Stomach (tissue), 9 donors: Measurements from ENCODE around the gene TRIM22. TPM values are rescaled to one million over a fixed set of nuclear protein-coding genes. Genes with fewer than 3 reads are reported as not detected.

Experiments
- DNase-seq, 2 donors: peaks; one replicate each; pipeline versions ENCODE4 v3.0.0 to v3.0.0-alpha.2; 2013 to 2019
- H3K27ac ChIP-seq, 5 donors: fragments of 200-600 bp in 4 of 5; sonication (generic) in 4 of 5; one replicate each; pipeline ENCODE4 v1.5.1; 2013 to 2019; ENCODE audit warnings: mild to moderate bottlenecking in 1 of 5, moderate library complexity in 1 of 5
- H3K27me3 ChIP-seq, 3 donors: fragments of 200-600 bp; sonication (generic); one replicate each; pipeline ENCODE4 v1.5.1; 2017 to 2019; ENCODE audit warnings: mixed run types in 1 of 3
- H3K36me3 ChIP-seq, 4 donors: fragments of 200-600 bp; sonication (generic); 1 replicate in 3 of 4; 2 replicates in 1 of 4; pipeline ENCODE4 v1.5.1; 2016 to 2019
- H3K4me1 ChIP-seq, 4 donors: fragments of 200-600 bp; sonication (generic); one replicate each; pipeline ENCODE4 v1.5.1; 2016 to 2019
- H3K4me3 ChIP-seq, 4 donors: fragments of 200-600 bp; sonication (generic) in 3 of 4; one replicate each; pipeline ENCODE4 v1.5.1; 2016 to 2019; ENCODE audit warnings: mild to moderate bottlenecking in 1 of 4
- H3K9me3 ChIP-seq, 4 donors: fragments of 200-600 bp; sonication (generic); one replicate each; pipeline ENCODE4 v1.5.1; 2016 to 2019
- EP300 ChIP-seq: sonication (generic); formaldehyde crosslinking; IDR thresholded peaks from one replicate; pipeline ENCODE4 v1.6.1; 2017; ENCODE audit warnings: antibody characterized with exemption
- POLR2A ChIP-seq, 4 donors: fragments of 450-650 bp; IDR thresholded peaks; one replicate each; pipeline ENCODE4 v1.6.1; 2016; ENCODE audit warnings: antibody characterized with exemption in 4 of 4, control low read depth in 2 of 4, mild to moderate bottlenecking in 1 of 4, moderate library complexity in 1 of 4
- POLR2AphosphoS5 ChIP-seq, 3 donors: sonication (generic); formaldehyde crosslinking; IDR thresholded peaks; one replicate each; pipeline ENCODE4 v1.6.1; 2016; ENCODE audit warnings: antibody characterized with exemption in 3 of 3
- WGBS, 5 donors: extraction: QIAGEN DNeasy Blood & Tissue Kit in 3 of 5; methylation state at CpG; one replicate each; pipeline versions ENCODE4 v1.1.5 to v1.1.7; 2013 to 2018; 5-methylcytosine and 5-hydroxymethylcytosine counted together
- intact Hi-C: fragments of 100-400 bp; cut with DNase I; formaldehyde crosslinking; loops from one replicate; pipeline ENCODE4 v1.15.1; 2023; ENCODE audit warnings: low total_unique reads
- polyA plus RNA-seq, 3 donors: library from polyadenylated mRNA; stranded (reverse); fragments of 200-250 nt; gene quantifications; one replicate each; pipeline ENCODE4 v1.2.3, GENCODE V29; 2013
- total RNA-seq, 5 donors: library from RNA; depleted of rRNA; stranded (reverse); fragments of >200 nt; gene quantifications; one replicate each; pipeline versions ENCODE4 v1.1.0 to v1.2.3, GENCODE V29; 2014 to 2016
- TF ChIP-seq, protein P1 (sequence below), 7 experiments: fragments of 450-650 bp in 4 of 7; fragments of 200-600 bp in 3 of 7; sonication (generic) in 3 of 7; IDR thresholded peaks; one replicate each; pipeline ENCODE4 v1.5.1; 2016 to 2019; ENCODE audit warnings: antibody characterized with exemption in 7 of 7, control low read depth in 2 of 7, mild to moderate bottlenecking in 1 of 7
- donor health status: healthy with polysubstance abuse.
- donor health status: Bipolar disorder and iron deficiency.
- donor health status: healthy.

The TRIM22 gene
- total and polyA plus RNA-seq, 8 donors = 12.4 to 131 (median 37.5) TPM

DNA sequence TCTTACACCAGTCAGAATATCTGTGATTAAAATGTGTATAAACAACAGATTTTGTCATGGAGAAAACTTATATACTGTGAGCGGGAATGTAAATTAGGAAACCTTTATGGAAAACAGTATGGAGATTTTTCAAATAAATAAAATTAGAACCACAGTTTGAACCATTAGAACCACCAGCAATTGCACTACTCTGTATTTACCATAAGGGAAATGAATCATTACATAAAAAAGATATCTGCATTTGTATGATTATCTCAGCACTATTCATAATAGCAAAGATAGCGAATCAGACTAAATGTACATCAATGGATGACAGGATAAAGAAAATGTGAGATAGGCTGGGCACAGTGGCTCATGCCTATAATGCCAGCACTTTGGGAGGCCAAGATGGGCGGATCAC is 57.0 kb downstream of the TRIM22 start:
- Histone ChIP-seq H3K27ac (no peak overlapping the region), H3K36me3 (no peaks in the 10 kb centered on the region), H3K4me3 (no peak overlapping the region), H3K9me3 (peaks cover 0 to 8% (median 3%) of the 10 kb centered on the region in 4 donors), H3K27me3 (no peaks in the 10 kb centered on the region), H3K4me1 (no peaks in the 10 kb centered on the region)
- no peak for DNase-seq
- TF ChIP-seq, protein P1, sequence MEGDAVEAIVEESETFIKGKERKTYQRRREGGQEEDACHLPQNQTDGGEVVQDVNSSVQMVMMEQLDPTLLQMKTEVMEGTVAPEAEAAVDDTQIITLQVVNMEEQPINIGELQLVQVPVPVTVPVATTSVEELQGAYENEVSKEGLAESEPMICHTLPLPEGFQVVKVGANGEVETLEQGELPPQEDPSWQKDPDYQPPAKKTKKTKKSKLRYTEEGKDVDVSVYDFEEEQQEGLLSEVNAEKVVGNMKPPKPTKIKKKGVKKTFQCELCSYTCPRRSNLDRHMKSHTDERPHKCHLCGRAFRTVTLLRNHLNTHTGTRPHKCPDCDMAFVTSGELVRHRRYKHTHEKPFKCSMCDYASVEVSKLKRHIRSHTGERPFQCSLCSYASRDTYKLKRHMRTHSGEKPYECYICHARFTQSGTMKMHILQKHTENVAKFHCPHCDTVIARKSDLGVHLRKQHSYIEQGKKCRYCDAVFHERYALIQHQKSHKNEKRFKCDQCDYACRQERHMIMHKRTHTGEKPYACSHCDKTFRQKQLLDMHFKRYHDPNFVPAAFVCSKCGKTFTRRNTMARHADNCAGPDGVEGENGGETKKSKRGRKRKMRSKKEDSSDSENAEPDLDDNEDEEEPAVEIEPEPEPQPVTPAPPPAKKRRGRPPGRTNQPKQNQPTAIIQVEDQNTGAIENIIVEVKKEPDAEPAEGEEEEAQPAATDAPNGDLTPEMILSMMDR (IDR thresholded peaks at IDR 0.05) = no peak
- TF ChIP-seq POLR2A (IDR thresholded peaks at IDR 0.05) (no peak), EP300 (no peak), POLR2AphosphoS5 (IDR thresholded peaks at IDR 0.05) (no peak)
- intact Hi-C loops = no loop called here
- WGBS, 5 donors = 74 to 95% (median 88%) methylated on average over 3 of the region's 3 CpGs

DNA sequence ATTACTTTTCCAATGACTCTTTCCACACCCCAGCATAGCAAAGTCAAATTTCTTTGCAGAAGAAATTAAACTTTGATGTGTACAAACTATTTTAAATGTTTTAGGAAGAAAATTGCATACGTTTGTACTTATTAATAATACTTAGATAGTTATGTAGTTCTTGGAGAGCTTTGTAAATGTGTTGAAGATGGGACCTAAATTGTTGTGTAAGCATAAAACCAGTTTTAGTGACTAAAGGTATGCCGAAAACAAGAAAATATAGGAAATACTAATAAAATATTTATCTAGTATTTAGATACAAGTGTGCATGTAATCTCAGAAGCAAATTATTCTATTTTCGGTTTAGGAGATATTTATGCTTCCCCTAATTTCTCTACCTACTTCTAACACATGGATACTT is 60.2 kb downstream of the TRIM22 start:
- intact Hi-C loops = no loop called here

DNA sequence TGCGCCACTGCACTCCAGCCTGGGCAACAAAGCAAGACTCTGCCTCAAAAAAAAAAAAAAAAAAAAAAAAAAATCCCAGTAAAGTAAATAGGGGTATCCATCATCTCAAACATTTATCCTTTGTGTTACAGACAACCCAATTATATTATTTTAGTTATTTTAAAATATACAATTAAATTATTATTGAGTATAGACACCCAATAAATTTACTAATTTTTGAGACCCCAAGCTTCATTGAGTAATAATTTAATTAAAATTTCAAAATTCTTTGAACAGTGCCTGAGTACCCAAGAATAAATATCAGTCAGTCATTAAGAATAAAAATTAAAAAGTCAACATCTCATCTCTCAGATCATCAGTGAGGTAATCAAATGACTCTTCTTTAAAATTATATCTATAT is 64.4 kb downstream of the TRIM22 start, which contains the start of gene OR52N4:
OR52N4 (plus strand) TSS at position 301 of the 400 bp plus-strand sequence. CDS start 498 bp downstream, outside the sequence.
- no peak within 1 kb of the TSS for H3K4me3 ChIP-seq
- TF ChIP-seq, protein P1 (IDR thresholded peaks at IDR 0.05) = no peak
- TF ChIP-seq POLR2A (IDR thresholded peaks at IDR 0.05) (no peak), POLR2AphosphoS5 (IDR thresholded peaks at IDR 0.05) (no peak), EP300 (no peak)
- H3K36me3 ChIP-seq = no peaks in the 10 kb centered on the region
- intact Hi-C loops = no loop called here
- no peaks in the 10 kb centered on the region for H3K9me3 ChIP-seq
- no peak within 1 kb of the TSS for H3K27ac ChIP-seq
- no peaks in the 10 kb centered on the region for H3K27me3 ChIP-seq
- no peaks in the 10 kb centered on the region for H3K4me1 ChIP-seq
- 91 to 97% (median 95%) methylated on average over 1 of the region's 1 CpG for WGBS, 5 donors
- DNase-seq = no peak

More for the DNA sequence above, 60.2 kb downstream of the TRIM22 start:
- WGBS, 5 donors = 68 to 82% (median 74%) methylated on average over 3 of the region's 3 CpGs
- no peaks in the 10 kb centered on the region for H3K36me3 ChIP-seq
- no peak overlapping the region for H3K27ac ChIP-seq
- no peak overlapping the region for H3K4me3 ChIP-seq
- no peaks in the 10 kb centered on the region for H3K27me3 ChIP-seq
- TF ChIP-seq EP300 = no peak
- TF ChIP-seq POLR2A (IDR thresholded peaks at IDR 0.05) = no peak
- no peak for TF ChIP-seq POLR2AphosphoS5 (IDR thresholded peaks at IDR 0.05)
- TF ChIP-seq, protein P1 (IDR thresholded peaks at IDR 0.05) = no peak
- H3K9me3 ChIP-seq = no peaks in the 10 kb centered on the region
- H3K4me1 ChIP-seq = no peaks in the 10 kb centered on the region
- no peak for DNase-seq

Other genes with a start within 250 kb of the TRIM22 start
- gene OR51I1, start 248.3 kb upstream of the TRIM22 start, total RNA-seq = not detected
- not detected for gene OR51I1, start 248.3 kb upstream of the TRIM22 start, polyA plus RNA-seq
- gene OR51I2, start 240.5 kb upstream of the TRIM22 start, total RNA-seq = not detected
- gene OR51I2, start 240.5 kb upstream of the TRIM22 start, polyA plus RNA-seq = not detected
- not detected for gene OR52D1, start 201.1 kb upstream of the TRIM22 start, total RNA-seq
- gene OR52D1, start 201.1 kb upstream of the TRIM22 start, polyA plus RNA-seq = not detected
- gene UBQLN3, start 179.8 kb upstream of the TRIM22 start, total RNA-seq = 1 to 10 TPM in 1 of 5 donors, not detected in 4; 1.1 TPM
- not detected for gene UBQLN3, start 179.8 kb upstream of the TRIM22 start, polyA plus RNA-seq
- under 1 TPM in 1 of 5 donors, not detected in 4; 0.92 TPM for gene UBQLNL, start 173.1 kb upstream of the TRIM22 start, total RNA-seq
- under 1 TPM; 0.12 to 0.80 (median 0.31) TPM for gene UBQLNL, start 173.1 kb upstream of the TRIM22 start, polyA plus RNA-seq
- gene OR52H1, start 141.2 kb upstream of the TRIM22 start, total RNA-seq = 10 to 100 TPM in 1 of 5 donors, 1 to 10 TPM in 1, under 1 TPM in 1, not detected in 2; 0.58 to 21.0 (median 1.3) TPM
- gene OR52H1, start 141.2 kb upstream of the TRIM22 start, polyA plus RNA-seq = not detected
- gene OR52B6, start 108.9 kb upstream of the TRIM22 start, total RNA-seq = not detected
- not detected for gene OR52B6, start 108.9 kb upstream of the TRIM22 start, polyA plus RNA-seq
- gene TRIM6, start 93.2 kb upstream of the TRIM22 start, total RNA-seq = 10 to 100 TPM in 1 of 5 donors, 1 to 10 TPM in 1, under 1 TPM in 1, not detected in 2; 0.87 to 10.3 (median 2.6) TPM
- 1 to 10 TPM; 1.1 to 2.3 (median 1.2) TPM for gene TRIM6, start 93.2 kb upstream of the TRIM22 start, polyA plus RNA-seq
- gene TRIM34, start 64.8 kb upstream of the TRIM22 start, total RNA-seq = 10 to 100 TPM in 1 of 5 donors, 1 to 10 TPM in 2, under 1 TPM in 1, not detected in 1; 0.29 to 11.4 (median 2.6) TPM
- gene TRIM34, start 64.8 kb upstream of the TRIM22 start, polyA plus RNA-seq = 1 to 10 TPM; 2.9 to 8.7 (median 3.7) TPM
- gene TRIM5, start 4.7 kb upstream of the TRIM22 start, total RNA-seq = 10 to 100 TPM in 4 of 5 donors, not detected in 1; 12.6 to 81.4 (median 28.0) TPM
- gene TRIM5, start 4.7 kb upstream of the TRIM22 start, polyA plus RNA-seq = 1 to 10 TPM; 4.2 to 9.5 (median 9.0) TPM
- under 1 TPM in 1 of 5 donors, not detected in 4; 0.18 TPM for gene OR56B1, start 46.7 kb downstream of the TRIM22 start, total RNA-seq
- gene OR56B1, start 46.7 kb downstream of the TRIM22 start, polyA plus RNA-seq = not detected
- gene OR52N4, start 64.5 kb downstream of the TRIM22 start, total RNA-seq = not detected
- under 1 TPM in 1 of 3 donors, not detected in 2; 0.10 TPM for gene OR52N4, start 64.5 kb downstream of the TRIM22 start, polyA plus RNA-seq
- not detected for gene OR52N5, start 93.6 kb downstream of the TRIM22 start, total RNA-seq
- not detected for gene OR52N5, start 93.6 kb downstream of the TRIM22 start, polyA plus RNA-seq
- not detected for gene OR52N1, start 101.5 kb downstream of the TRIM22 start, total RNA-seq
- gene OR52N1, start 101.5 kb downstream of the TRIM22 start, polyA plus RNA-seq = not detected
- not detected for gene OR52N2, start 119.1 kb downstream of the TRIM22 start, total RNA-seq
- gene OR52N2, start 119.1 kb downstream of the TRIM22 start, polyA plus RNA-seq = 1 to 10 TPM in 1 of 3 donors, under 1 TPM in 1, not detected in 1; 0.31 to 1.4 TPM
- not detected for gene OR52E6, start 152.1 kb downstream of the TRIM22 start, total RNA-seq
- gene OR52E6, start 152.1 kb downstream of the TRIM22 start, polyA plus RNA-seq = not detected
- gene OR52E8, start 167.9 kb downstream of the TRIM22 start, total RNA-seq = not detected
- gene OR52E8, start 167.9 kb downstream of the TRIM22 start, polyA plus RNA-seq = not detected
- not detected for gene OR52E4, start 190.8 kb downstream of the TRIM22 start, total RNA-seq
- not detected for gene OR52E4, start 190.8 kb downstream of the TRIM22 start, polyA plus RNA-seq
- gene OR52E5, start 203.4 kb downstream of the TRIM22 start, total RNA-seq = not detected
- gene OR52E5, start 203.4 kb downstream of the TRIM22 start, polyA plus RNA-seq = not detected